Mucosa of stomach (tissue), 1 donor: Measurements from ENCODE around the gene LDHAL6B.

Source experiments
- H3K27me3 ChIP-seq: one replicate; pipeline ENCODE4 v1.7.0; 2013; ENCODE audit warnings: mild to moderate bottlenecking, low read length; ENCODE audit not compliant: control insufficient read depth, insufficient read depth
- H3K36me3 ChIP-seq: one replicate; pipeline ENCODE4 v1.7.0; 2013; ENCODE audit warnings: low read length; ENCODE audit not compliant: control insufficient read depth, insufficient read depth
- H3K4me1 ChIP-seq: one replicate; pipeline ENCODE4 v1.7.0; 2013; ENCODE audit warnings: mild to moderate bottlenecking, low read length; ENCODE audit not compliant: control insufficient read depth, insufficient read depth
- H3K4me3 ChIP-seq: one replicate; pipeline ENCODE4 v1.7.0; 2013; ENCODE audit warnings: low read length
- H3K9ac ChIP-seq: one replicate; pipeline ENCODE4 v1.7.0; 2013; ENCODE audit warnings: mild to moderate bottlenecking, low read length, moderate library complexity
- H3K9me3 ChIP-seq: one replicate; pipeline ENCODE4 v1.7.0; 2013; ENCODE audit warnings: mild to moderate bottlenecking, low read length, moderate library complexity; ENCODE audit not compliant: control insufficient read depth
- donor health status: Pancreatic carcinoma.

Gene LDHAL6B

GRCh38 chr15:59229015-59229414 is 22.4 kb downstream of the LDHAL6B start:
- Histone ChIP-seq H3K4me3 (no peak overlapping the region), H3K9me3 (no peaks in the 10 kb centered on the region), H3K4me1 (no peaks in the 10 kb centered on the region), H3K36me3 (no peaks in the 10 kb centered on the region), H3K9ac (no peak overlapping the region), H3K27me3 (no peaks in the 10 kb centered on the region)

- Histone ChIP-seq H3K27me3 (no peaks in the 10 kb centered on the region), H3K9ac (no peak overlapping the region), H3K4me1 (no peaks in the 10 kb centered on the region), H3K9me3 (no peaks in the 10 kb centered on the region), H3K36me3 (no peaks in the 10 kb centered on the region), H3K4me3 (no peak overlapping the region)
These were observed 22.8 kb downstream of the LDHAL6B start for GRCh38 chr15:59229453-59229852.

- Histone ChIP-seq H3K27me3 (no peaks in the 10 kb centered on the region), H3K4me3 (no peak overlapping the region), H3K36me3 (no peaks in the 10 kb centered on the region), H3K9me3 (no peaks in the 10 kb centered on the region), H3K9ac (no peak overlapping the region), H3K4me1 (no peaks in the 10 kb centered on the region)
These were observed 23.9 kb downstream of the LDHAL6B start for GRCh38 chr15:59230531-59231055.

- Histone ChIP-seq H3K4me1 (peaks cover 6% of the 10 kb centered on the region), H3K36me3 (no peaks in the 10 kb centered on the region), H3K9me3 (no peaks in the 10 kb centered on the region), H3K4me3 (no peak overlapping the region), H3K9ac (no peak overlapping the region), H3K27me3 (no peaks in the 10 kb centered on the region)
These were observed 25.8 kb downstream of the LDHAL6B start for GRCh38 chr15:59232476-59232875.

- Histone ChIP-seq H3K4me1 (peaks cover 6% of the 10 kb centered on the region), H3K9ac (no peak overlapping the region), H3K4me3 (no peak overlapping the region), H3K27me3 (no peaks in the 10 kb centered on the region), H3K36me3 (no peaks in the 10 kb centered on the region), H3K9me3 (no peaks in the 10 kb centered on the region)
These were observed 29.8 kb downstream of the LDHAL6B start for GRCh38 chr15:59236394-59236793.

- H3K9ac ChIP-seq, result no peak overlapping the region
- no peaks in the 10 kb centered on the region for H3K27me3 ChIP-seq
- H3K4me1 ChIP-seq, result peaks cover 6% of the 10 kb centered on the region
- H3K4me3 ChIP-seq, result no peak overlapping the region
- no peaks in the 10 kb centered on the region for H3K36me3 ChIP-seq
- H3K9me3 ChIP-seq, result no peaks in the 10 kb centered on the region
These were observed 30.6 kb downstream of the LDHAL6B start for GRCh38 chr15:59237119-59237855.

- Histone ChIP-seq H3K4me1 (peaks cover 6% of the 10 kb centered on the region), H3K36me3 (no peaks in the 10 kb centered on the region), H3K27me3 (no peaks in the 10 kb centered on the region), H3K9me3 (no peaks in the 10 kb centered on the region), H3K4me3 (no peak overlapping the region), H3K9ac (no peak overlapping the region)
These were observed 31.3 kb downstream of the LDHAL6B start for GRCh38 chr15:59237924-59238331.

GRCh38 chr15:59240036-59240435 is 33.4 kb downstream of the LDHAL6B start:
- Histone ChIP-seq H3K36me3 (no peaks in the 10 kb centered on the region), H3K4me3 (no peak overlapping the region), H3K4me1 (peaks cover 13% of the 10 kb centered on the region), H3K27me3 (no peaks in the 10 kb centered on the region), H3K9ac (no peak overlapping the region), H3K9me3 (no peaks in the 10 kb centered on the region)

GRCh38 chr15:59242649-59243048 is 36.0 kb downstream of the LDHAL6B start:
- Histone ChIP-seq H3K9ac (no peak overlapping the region), H3K9me3 (no peaks in the 10 kb centered on the region), H3K4me1 (peaks cover 10% of the 10 kb centered on the region), H3K27me3 (no peaks in the 10 kb centered on the region), H3K4me3 (no peak overlapping the region), H3K36me3 (no peaks in the 10 kb centered on the region)

- Histone ChIP-seq H3K9ac (no peak overlapping the region), H3K4me1 (peaks cover 11% of the 10 kb centered on the region), H3K9me3 (no peaks in the 10 kb centered on the region), H3K27me3 (no peaks in the 10 kb centered on the region), H3K4me3 (no peak overlapping the region), H3K36me3 (no peaks in the 10 kb centered on the region)
These were observed 37.0 kb downstream of the LDHAL6B start for GRCh38 chr15:59243622-59244021.

GRCh38 chr15:59244337-59244736 is 37.7 kb downstream of the LDHAL6B start:
- no peak overlapping the region for H3K4me3 ChIP-seq
- H3K4me1 ChIP-seq, result peaks cover 11% of the 10 kb centered on the region
- H3K9me3 ChIP-seq, result no peaks in the 10 kb centered on the region
- H3K9ac ChIP-seq, result no peak overlapping the region
- H3K27me3 ChIP-seq, result no peaks in the 10 kb centered on the region
- no peaks in the 10 kb centered on the region for H3K36me3 ChIP-seq

- Histone ChIP-seq H3K4me3 (no peak overlapping the region), H3K9me3 (no peaks in the 10 kb centered on the region), H3K9ac (no peak overlapping the region), H3K4me1 (peaks cover 11% of the 10 kb centered on the region), H3K27me3 (no peaks in the 10 kb centered on the region), H3K36me3 (no peaks in the 10 kb centered on the region)
These were observed 38.9 kb downstream of the LDHAL6B start for GRCh38 chr15:59245559-59245958.
